ENCODE data around the gene TMEM72. TPM values are rescaled to one million over a fixed set of nuclear protein-coding genes. Genes with fewer than 3 reads are reported as not detected.

Gene TMEM72
- total and polyA plus RNA-seq, 2 of the 13 experiments (the other 11 are each of a cell fraction or from before 2014, with no cell fraction given), result 0.04 TPM; not detected in 1

DNA sequence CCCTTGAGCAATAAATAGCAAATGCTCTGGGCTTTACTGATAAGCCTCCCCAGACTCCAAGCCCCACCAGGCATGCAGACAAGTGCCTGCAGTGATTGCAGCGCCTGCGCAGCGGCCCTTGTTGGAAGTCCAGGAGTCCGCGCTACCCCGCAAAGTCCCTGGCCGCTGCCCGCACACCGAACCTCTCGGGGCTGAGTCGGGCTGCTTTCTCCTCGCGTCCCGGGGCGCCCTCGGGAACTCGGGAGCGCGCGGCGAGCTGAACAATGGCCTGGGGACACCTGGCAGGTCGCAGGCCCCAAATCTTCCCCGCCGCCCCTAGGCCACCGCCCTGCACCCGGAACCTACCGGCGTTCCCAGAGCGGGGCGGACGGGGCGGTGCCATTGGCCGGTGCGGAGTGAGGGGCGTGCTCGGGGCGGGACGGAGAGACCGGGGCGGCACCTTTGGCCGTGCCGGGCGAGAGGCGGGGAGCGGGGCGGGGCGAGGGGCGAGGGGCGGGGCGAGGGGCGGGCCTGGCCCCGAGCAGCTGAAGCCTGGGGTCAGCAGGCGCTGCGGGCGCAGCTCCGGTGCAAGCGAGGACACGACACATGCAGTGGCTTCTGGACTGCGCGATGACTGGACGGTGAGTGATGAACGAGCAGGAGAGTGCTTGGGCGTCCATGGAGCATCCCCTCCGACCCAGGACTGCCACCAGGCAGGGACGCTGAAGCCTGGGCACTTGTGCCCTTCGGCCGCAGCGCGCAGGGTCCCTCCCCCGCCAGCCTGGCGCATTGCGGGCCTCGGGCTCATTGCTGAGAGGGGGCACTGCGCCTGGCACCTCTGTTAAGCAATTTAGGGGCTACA lies 48.3 kb downstream of the TMEM72 start, which contains the start of gene RASSF4 (continued):
- TF ChIP-seq ZFY (CRISPR knock-in tag; IDR thresholded peaks at IDR 0.05) (peak; percentile 97), ZMAT3 (CRISPR knock-in tag; conservative IDR thresholded peaks at IDR 0.05) (peak; percentile 73; the same call in 1 of the 2 replicates), ZNF20 (CRISPR knock-in tag; IDR thresholded peaks at IDR 0.05) (no peak), IRX3 (CRISPR knock-in tag; IDR thresholded peaks at IDR 0.05; ENCODE audit: borderline replicate concordance, low read depth) (peak; percentile 42; the same call in 1 of the 2 replicates), NR2F1 (CRISPR knock-in tag; IDR thresholded peaks at IDR 0.05) (peak in 1 of 2 experiments; percentile 27; a peak in 1 of 4 replicates), YEATS2 (CRISPR knock-in tag; IDR thresholded peaks at IDR 0.05; ENCODE audit: borderline replicate concordance) (peak; percentile 71; the same call in 1 of the 2 replicates), ZNF567 (CRISPR knock-in tag; IDR thresholded peaks at IDR 0.05; ENCODE audit: borderline replicate concordance) (no peak), RAD51 (IDR thresholded peaks at IDR 0.05; ENCODE audit: borderline replicate concordance) (no peak), ZNF317 (CRISPR knock-in tag; IDR thresholded peaks at IDR 0.05) (peak; percentile 53; the same call in 1 of the 2 replicates), HNRNPL (IDR thresholded peaks at IDR 0.05; ENCODE audit: low read depth, low read length) (peak; percentile 89), MEF2D (CRISPR knock-in tag; IDR thresholded peaks at IDR 0.05) (no peak), GFI1 (CRISPR knock-in tag; IDR thresholded peaks at IDR 0.05; ENCODE audit: borderline replicate concordance) (peak; percentile 96), ZNF230 (CRISPR knock-in tag; IDR thresholded peaks at IDR 0.05) (0 out of 2 replicates have a peak, but pooled peaks have one; percentile 29), KLF9 (CRISPR knock-in tag; IDR thresholded peaks at IDR 0.05; ENCODE audit: low read depth) (0 out of 2 replicates have a peak, but pooled peaks have one; percentile 15), XRCC5 (optimal IDR thresholded peaks at IDR 0.05; ENCODE audit: low read length) (peak; percentile 41), ZNF296 (CRISPR knock-in tag; conservative IDR thresholded peaks at IDR 0.05) (no peak), FOXP1 (IDR thresholded peaks at IDR 0.05) (no peak), FOXP1 (CRISPR knock-in tag; IDR thresholded peaks at IDR 0.05) (no peak), ZNF136 (CRISPR knock-in tag; IDR thresholded peaks at IDR 0.05; ENCODE audit: low read depth) (no peak), ZNF572 (CRISPR knock-in tag; IDR thresholded peaks at IDR 0.05) (no peak), FOXA3 (CRISPR knock-in tag; IDR thresholded peaks at IDR 0.05) (peak; percentile 9; the same call in 1 of the 2 replicates)
- TF ChIP-seq, protein P1, sequence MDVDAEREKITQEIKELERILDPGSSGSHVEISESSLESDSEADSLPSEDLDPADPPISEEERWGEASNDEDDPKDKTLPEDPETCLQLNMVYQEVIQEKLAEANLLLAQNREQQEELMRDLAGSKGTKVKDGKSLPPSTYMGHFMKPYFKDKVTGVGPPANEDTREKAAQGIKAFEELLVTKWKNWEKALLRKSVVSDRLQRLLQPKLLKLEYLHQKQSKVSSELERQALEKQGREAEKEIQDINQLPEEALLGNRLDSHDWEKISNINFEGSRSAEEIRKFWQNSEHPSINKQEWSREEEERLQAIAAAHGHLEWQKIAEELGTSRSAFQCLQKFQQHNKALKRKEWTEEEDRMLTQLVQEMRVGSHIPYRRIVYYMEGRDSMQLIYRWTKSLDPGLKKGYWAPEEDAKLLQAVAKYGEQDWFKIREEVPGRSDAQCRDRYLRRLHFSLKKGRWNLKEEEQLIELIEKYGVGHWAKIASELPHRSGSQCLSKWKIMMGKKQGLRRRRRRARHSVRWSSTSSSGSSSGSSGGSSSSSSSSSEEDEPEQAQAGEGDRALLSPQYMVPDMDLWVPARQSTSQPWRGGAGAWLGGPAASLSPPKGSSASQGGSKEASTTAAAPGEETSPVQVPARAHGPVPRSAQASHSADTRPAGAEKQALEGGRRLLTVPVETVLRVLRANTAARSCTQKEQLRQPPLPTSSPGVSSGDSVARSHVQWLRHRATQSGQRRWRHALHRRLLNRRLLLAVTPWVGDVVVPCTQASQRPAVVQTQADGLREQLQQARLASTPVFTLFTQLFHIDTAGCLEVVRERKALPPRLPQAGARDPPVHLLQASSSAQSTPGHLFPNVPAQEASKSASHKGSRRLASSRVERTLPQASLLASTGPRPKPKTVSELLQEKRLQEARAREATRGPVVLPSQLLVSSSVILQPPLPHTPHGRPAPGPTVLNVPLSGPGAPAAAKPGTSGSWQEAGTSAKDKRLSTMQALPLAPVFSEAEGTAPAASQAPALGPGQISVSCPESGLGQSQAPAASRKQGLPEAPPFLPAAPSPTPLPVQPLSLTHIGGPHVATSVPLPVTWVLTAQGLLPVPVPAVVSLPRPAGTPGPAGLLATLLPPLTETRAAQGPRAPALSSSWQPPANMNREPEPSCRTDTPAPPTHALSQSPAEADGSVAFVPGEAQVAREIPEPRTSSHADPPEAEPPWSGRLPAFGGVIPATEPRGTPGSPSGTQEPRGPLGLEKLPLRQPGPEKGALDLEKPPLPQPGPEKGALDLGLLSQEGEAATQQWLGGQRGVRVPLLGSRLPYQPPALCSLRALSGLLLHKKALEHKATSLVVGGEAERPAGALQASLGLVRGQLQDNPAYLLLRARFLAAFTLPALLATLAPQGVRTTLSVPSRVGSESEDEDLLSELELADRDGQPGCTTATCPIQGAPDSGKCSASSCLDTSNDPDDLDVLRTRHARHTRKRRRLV (CRISPR knock-in tag; IDR thresholded peaks at IDR 0.05), result no peak
- TF ChIP-seq, protein P2, sequence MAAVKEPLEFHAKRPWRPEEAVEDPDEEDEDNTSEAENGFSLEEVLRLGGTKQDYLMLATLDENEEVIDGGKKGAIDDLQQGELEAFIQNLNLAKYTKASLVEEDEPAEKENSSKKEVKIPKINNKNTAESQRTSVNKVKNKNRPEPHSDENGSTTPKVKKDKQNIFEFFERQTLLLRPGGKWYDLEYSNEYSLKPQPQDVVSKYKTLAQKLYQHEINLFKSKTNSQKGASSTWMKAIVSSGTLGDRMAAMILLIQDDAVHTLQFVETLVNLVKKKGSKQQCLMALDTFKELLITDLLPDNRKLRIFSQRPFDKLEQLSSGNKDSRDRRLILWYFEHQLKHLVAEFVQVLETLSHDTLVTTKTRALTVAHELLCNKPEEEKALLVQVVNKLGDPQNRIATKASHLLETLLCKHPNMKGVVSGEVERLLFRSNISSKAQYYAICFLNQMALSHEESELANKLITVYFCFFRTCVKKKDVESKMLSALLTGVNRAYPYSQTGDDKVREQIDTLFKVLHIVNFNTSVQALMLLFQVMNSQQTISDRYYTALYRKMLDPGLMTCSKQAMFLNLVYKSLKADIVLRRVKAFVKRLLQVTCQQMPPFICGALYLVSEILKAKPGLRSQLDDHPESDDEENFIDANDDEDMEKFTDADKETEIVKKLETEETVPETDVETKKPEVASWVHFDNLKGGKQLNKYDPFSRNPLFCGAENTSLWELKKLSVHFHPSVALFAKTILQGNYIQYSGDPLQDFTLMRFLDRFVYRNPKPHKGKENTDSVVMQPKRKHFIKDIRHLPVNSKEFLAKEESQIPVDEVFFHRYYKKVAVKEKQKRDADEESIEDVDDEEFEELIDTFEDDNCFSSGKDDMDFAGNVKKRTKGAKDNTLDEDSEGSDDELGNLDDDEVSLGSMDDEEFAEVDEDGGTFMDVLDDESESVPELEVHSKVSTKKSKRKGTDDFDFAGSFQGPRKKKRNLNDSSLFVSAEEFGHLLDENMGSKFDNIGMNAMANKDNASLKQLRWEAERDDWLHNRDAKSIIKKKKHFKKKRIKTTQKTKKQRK (IDR thresholded peaks at IDR 0.05; ENCODE audit: low read length), result no peak
